H1 (cell line): ENCODE results near the gene PIEZO1. TPM values are rescaled to one million over a fixed set of nuclear protein-coding genes. Genes with fewer than 3 reads are reported as not detected.

Source experiments
- CTCF ChIA-PET: fragments of 300-600 bp; sonication (Branson Sonifier 250); formaldehyde crosslinking; loops from one replicate; lab custom pipeline; 2021; ENCODE audit not compliant: partially characterized antibody; lab: Charles Lee
- POLR2A ChIA-PET: fragments of 300-600 bp; sonication (Branson Sonifier 250); formaldehyde crosslinking; loops from one replicate; lab custom pipeline; 2021; ENCODE audit warnings: inconsistent platforms; ENCODE audit not compliant: partially characterized antibody; lab: Charles Lee
- DNase-seq, 2 experiments: peaks; one replicate each; pipeline versions ENCODE4 v3.0.0 to v3.0.0-alpha.2; 2010 to 2022; ENCODE audit warnings: low spot score in 2 of 2, low read depth in 1 of 2, mixed read lengths in 1 of 2
- FAIRE-seq: peaks from 2 replicates; lab custom pipeline; 2011; peaks lifted over from hg19 to GRCh38; lab: Jason Lieb, UNC
- H2AFZ ChIP-seq: 2 replicates; pipeline ENCODE4 v1.8.1; 2012; ENCODE audit warnings: low read length, inconsistent platforms
- H2AK5ac ChIP-seq: 2 replicates; pipeline ENCODE4 v1.6.1; 2013; ENCODE audit warnings: low read depth, low read length
- H2BK120ac ChIP-seq: replicated peaks from 2 replicates; pipeline ENCODE3; 2013; ENCODE audit warnings: low read depth, low read length, inconsistent platforms
- H2BK12ac ChIP-seq: 2 replicates; pipeline ENCODE4 v1.6.1; 2013; ENCODE audit warnings: low read depth, low read length
- H2BK15ac ChIP-seq: 2 replicates; pipeline ENCODE4 v1.6.1; 2013; ENCODE audit warnings: low read length
- H2BK20ac ChIP-seq: 2 replicates; pipeline ENCODE4 v1.6.1; 2013; ENCODE audit warnings: low read length
- H2BK5ac ChIP-seq: 2 replicates; pipeline ENCODE4 v1.6.1; 2013; ENCODE audit warnings: low read depth, low read length
- H3K14ac ChIP-seq: 2 replicates; pipeline ENCODE4 v1.6.1; 2013; ENCODE audit warnings: inconsistent platforms; ENCODE audit not compliant: insufficient read length
- H3K18ac ChIP-seq: 2 replicates; pipeline ENCODE4 v1.6.1; 2013; ENCODE audit warnings: low read length; ENCODE audit errors: extremely low read depth
- H3K23ac ChIP-seq: 2 replicates; pipeline ENCODE4 v1.6.1; 2013; ENCODE audit warnings: inconsistent platforms; ENCODE audit not compliant: insufficient read length
- H3K23me2 ChIP-seq: 2 replicates; pipeline ENCODE4 v1.6.1; 2013; ENCODE audit warnings: low read depth, low read length
- H3K27ac ChIP-seq: 2 replicates; pipeline ENCODE4 v1.6.1; 2011; ENCODE audit warnings: low read depth, low read length, inconsistent platforms
- H3K27me3 ChIP-seq, 4 experiments: replicated peaks in 1 of 4; 1 replicate in 1 of 4; 2 replicates in 3 of 4; pipeline versions ENCODE4 v1.6.1 to v1.8.1; 2011 to 2013; ENCODE audit warnings: low read length in 3 of 4, mild to moderate bottlenecking in 3 of 4, inconsistent platforms in 2 of 4, mixed read lengths in 2 of 4, moderate library complexity in 1 of 4; ENCODE audit not compliant: control insufficient read depth in 3 of 4, insufficient read depth in 3 of 4; ENCODE audit errors: extremely low read depth in 1 of 4
- H3K36me3 ChIP-seq, 4 experiments: 2 replicates each; pipeline versions ENCODE4 v1.6.1 to v1.8.1; 2011 to 2013; ENCODE audit warnings: mild to moderate bottlenecking in 4 of 4, low read length in 3 of 4, moderate library complexity in 2 of 4, control low read depth in 1 of 4, inconsistent platforms in 1 of 4; ENCODE audit not compliant: insufficient read depth in 4 of 4, control insufficient read depth in 2 of 4
- H3K4ac ChIP-seq: replicated peaks from 2 replicates; pipeline ENCODE3; 2013; ENCODE audit warnings: low read length, low read depth, mixed read lengths, inconsistent platforms; ENCODE audit not compliant: insufficient read length
- H3K4me1 ChIP-seq, 4 experiments: replicated peaks in 1 of 4; 1 replicate in 1 of 4; 2 replicates in 3 of 4; pipeline versions ENCODE4 v1.6.1 to v1.8.1; 2011 to 2013; ENCODE audit warnings: low read length in 3 of 4, inconsistent platforms in 2 of 4, mixed read lengths in 1 of 4; ENCODE audit not compliant: insufficient read depth in 4 of 4, control insufficient read depth in 3 of 4
- H3K4me2 ChIP-seq, 2 experiments: 2 replicates each; pipeline versions ENCODE4 v1.6.1 to v1.8.1; 2011 to 2013; ENCODE audit warnings: low read depth in 2 of 2, low read length in 2 of 2, control low read depth in 1 of 2, inconsistent platforms in 1 of 2, mild to moderate bottlenecking in 1 of 2; ENCODE audit not compliant: insufficient read depth in 1 of 2
- H3K4me3 ChIP-seq, 4 experiments: fragments of 200-600, 300-600 bp in 1 of 4; sonication (generic), shearing (Covaris generic), sonication (Bioruptor Twin) in 1 of 4; 2 replicates each; pipeline versions ENCODE4 v1.5.1 to v1.8.1; 2011 to 2016; ENCODE audit warnings: low read length in 4 of 4, low read depth in 3 of 4, control low read depth in 2 of 4, inconsistent platforms in 2 of 4, mild to moderate bottlenecking in 2 of 4, mixed read lengths in 1 of 4, moderate library complexity in 1 of 4; ENCODE audit not compliant: insufficient read depth in 2 of 4; ENCODE audit errors: extremely low read depth in 1 of 4
- H3K56ac ChIP-seq: replicated peaks from 2 replicates; pipeline ENCODE3; 2013; ENCODE audit warnings: low read depth, mild to moderate bottlenecking, mixed read lengths, low read length, inconsistent platforms; ENCODE audit not compliant: insufficient read length
- H3K79me1 ChIP-seq: 2 replicates; pipeline ENCODE4 v1.6.1; 2013; ENCODE audit warnings: low read depth, low read length, control low read depth
- H3K79me2 ChIP-seq, 2 experiments: 2 replicates each; pipeline versions ENCODE4 v1.6.1 to v1.8.1; 2012 to 2013; ENCODE audit warnings: low read length in 2 of 2, mild to moderate bottlenecking in 2 of 2, inconsistent platforms in 1 of 2; ENCODE audit not compliant: insufficient read depth in 2 of 2, control insufficient read depth in 1 of 2
- H3K9ac ChIP-seq, 4 experiments: replicated peaks in 1 of 4; 1 replicate in 1 of 4; 2 replicates in 3 of 4; pipeline versions ENCODE4 v1.6.1 to v1.8.1; 2011 to 2013; ENCODE audit warnings: low read depth in 3 of 4, low read length in 3 of 4, control low read depth in 2 of 4, mild to moderate bottlenecking in 2 of 4, moderate library complexity in 2 of 4, inconsistent platforms in 1 of 4; ENCODE audit errors: extremely low read depth in 1 of 4
- H3K9me3 ChIP-seq, 2 experiments: 2 replicates each; pipeline versions ENCODE4 v1.6.1 to v1.8.1; 2012 to 2013; ENCODE audit warnings: mild to moderate bottlenecking in 2 of 2, moderate library complexity in 2 of 2, control low read depth in 1 of 2, inconsistent platforms in 1 of 2, low read depth in 1 of 2, low read length in 1 of 2, mixed read lengths in 1 of 2; ENCODE audit not compliant: insufficient read depth in 2 of 2
- H4K20me1 ChIP-seq, 2 experiments: replicated peaks in 1 of 2; 2 replicates each; pipeline versions ENCODE3 to v1.8.1; 2011 to 2013; ENCODE audit warnings: inconsistent platforms in 2 of 2, low read length in 2 of 2, mild to moderate bottlenecking in 1 of 2; ENCODE audit not compliant: insufficient read depth in 2 of 2, control insufficient read depth in 1 of 2
- H4K5ac ChIP-seq: 2 replicates; pipeline ENCODE4 v1.6.1; 2013; ENCODE audit warnings: low read length, low read depth, mixed read lengths, inconsistent platforms; ENCODE audit not compliant: insufficient read length
- H4K8ac ChIP-seq: 2 replicates; pipeline ENCODE4 v1.8.0; 2013; ENCODE audit warnings: mild to moderate bottlenecking, moderate library complexity, low read length, inconsistent platforms; ENCODE audit not compliant: insufficient read depth; ENCODE audit errors: extremely low read depth
- H4K91ac ChIP-seq: replicated peaks from 2 replicates; pipeline ENCODE3; 2013; ENCODE audit warnings: low read length, mixed read lengths, inconsistent platforms; ENCODE audit not compliant: insufficient read length
- ASH2L ChIP-seq: fragments of 200-600, 300-600 bp; sonication (generic); IDR thresholded peaks from one replicate; pipeline ENCODE4 v1.7.1; 2017; ENCODE audit warnings: low read length
- CHD1 ChIP-seq: IDR thresholded peaks from 2 replicates; pipeline ENCODE4 v1.6.1; 2012; ENCODE audit warnings: low read depth, low read length, improper control_type of control experiment
- HDAC2 ChIP-seq, 2 experiments: fragments of 300-600 bp in 1 of 2; sonication (generic) in 1 of 2; IDR thresholded peaks; 2 replicates each; pipeline ENCODE4 v1.6.1; 2011 to 2012; ENCODE audit warnings: low read depth in 2 of 2, low read length in 2 of 2, mild to moderate bottlenecking in 2 of 2, moderate library complexity in 2 of 2, borderline replicate concordance in 1 of 2, inconsistent platforms in 1 of 2
- RBBP5 ChIP-seq: IDR thresholded peaks from 2 replicates; pipeline ENCODE4 v1.7.1; 2012; ENCODE audit warnings: low read depth, mild to moderate bottlenecking, inconsistent platforms, low read length, moderate library complexity, borderline replicate concordance
- SIX5 ChIP-seq: IDR thresholded peaks from 2 replicates; pipeline ENCODE4 v1.6.1; 2011; ENCODE audit warnings: mild to moderate bottlenecking, low read depth, low read length
- SRF ChIP-seq: IDR thresholded peaks from 2 replicates; pipeline ENCODE4 v1.6.1; 2011; ENCODE audit warnings: mild to moderate bottlenecking, low read depth, low read length, moderate library complexity
- YY1 ChIP-seq: IDR thresholded peaks from 2 replicates; pipeline ENCODE4 v1.6.1; 2011; ENCODE audit warnings: low read depth, mild to moderate bottlenecking, low read length
- WGBS, 2 experiments: shearing (Covaris generic) in 1 of 2; methylation state at CpG; one replicate each; pipeline versions ENCODE4 v1.1.6 to v1.1.7; 2013 to 2015; ENCODE audit warnings: low lambda C conversion rate in 2 of 2, mixed read lengths in 2 of 2, inconsistent platforms in 1 of 2, low coverage in 1 of 2, missing lambda C conversion rate in 1 of 2; ENCODE audit not compliant: insufficient replicate concordance in 2 of 2, insufficient coverage in 1 of 2, insufficient read length in 1 of 2; ENCODE audit errors: extremely low coverage in 1 of 2, missing lambda C conversion rate in 1 of 2; 5-methylcytosine and 5-hydroxymethylcytosine counted together
- polyA plus RNA-seq, 7 experiments: library from polyadenylated mRNA; depleted of rRNA in 3 of 7; stranded (reverse) in 5 of 7; unstranded in 2 of 7; fragments of >200 nt in 5 of 7; fragments of 200-250 nt in 2 of 7; gene quantifications; 1 replicate in 5 of 7; 2 replicates in 1 of 7; 4 replicates in 1 of 7; pipeline versions ENCODE4 v1.2.1 to v1.2.3, GENCODE V29; 2011 to 2013; ENCODE audit warnings: missing spikeins in 2 of 7, mixed read lengths in 2 of 7
- total RNA-seq: library from RNA; stranded (reverse); fragmentation: NEBNext Ultra II Directional; extraction: Animal tissue kit (Norgen Biotek cat#: 25700); gene quantifications from 2 replicates; pipeline ENCODE4 v1.2.1, GENCODE V29; 2021
- TF ChIP-seq, protein P1 (sequence below): IDR thresholded peaks from 2 replicates; pipeline ENCODE4 v1.6.1; 2012; ENCODE audit warnings: inconsistent platforms
- TF ChIP-seq, protein P2 (sequence below): IDR thresholded peaks from 2 replicates; pipeline ENCODE4 v1.6.1; 2011; ENCODE audit warnings: low read depth, mild to moderate bottlenecking, low read length; ENCODE audit not compliant: insufficient read depth

PIEZO1 gene
- total and polyA plus RNA-seq, 2 of the 8 experiments (the other 6 are each of a cell fraction or from before 2014, with no cell fraction given) = 42.3 to 67.5 TPM

DNA sequence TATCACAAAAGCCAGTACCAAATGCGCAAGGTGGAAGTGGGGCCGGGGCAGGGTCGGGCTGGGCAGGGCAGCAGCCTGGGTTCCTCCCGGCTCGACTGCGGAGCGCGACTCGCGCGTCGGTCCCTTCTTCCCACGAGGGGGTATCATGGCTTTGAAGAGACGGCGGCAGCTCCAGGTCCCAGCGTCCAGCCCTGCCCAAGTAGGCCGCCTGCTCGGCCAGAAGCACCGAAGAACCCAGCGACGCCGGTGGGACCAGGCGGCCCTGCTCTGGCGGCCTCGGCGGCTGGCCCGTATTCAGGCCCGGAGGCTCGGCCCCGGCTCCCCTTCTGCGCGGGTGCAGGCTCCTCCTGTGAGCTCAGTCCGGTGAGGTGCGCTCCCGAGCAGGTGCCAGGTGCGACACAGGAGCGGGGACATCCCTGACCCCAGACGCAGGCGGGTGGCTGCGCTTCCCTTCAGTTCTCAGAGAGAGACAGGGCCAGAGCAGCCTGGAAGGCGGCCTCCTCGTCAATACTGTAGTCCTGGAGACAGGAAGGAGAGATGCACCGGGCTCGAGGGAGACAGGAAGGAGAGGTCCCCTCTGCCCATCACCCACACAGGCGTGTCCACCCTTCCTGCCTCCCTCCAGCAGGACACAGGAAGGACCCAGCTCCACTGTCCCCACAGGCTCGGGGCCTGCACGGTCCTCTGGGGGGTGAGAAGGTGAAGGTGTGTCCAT lies 87.7 kb downstream of the PIEZO1 start:
- Histone ChIP-seq H2BK5ac (no peak overlapping the region), H2BK120ac (no peak overlapping the region), H3K4ac (no peak overlapping the region), H3K4me3 (no peak overlapping the region), H2AFZ (no peak overlapping the region), H3K4me2 (no peak overlapping the region), H3K27me3 (no peaks in the 10 kb centered on the region), H3K79me2 (no peaks in the 10 kb centered on the region; a peak in 1 of 4 replicates), H4K5ac (no peak overlapping the region), H3K9ac (no peak overlapping the region), H3K56ac (no peak overlapping the region), H2BK15ac (no peak overlapping the region), H3K4me1 (no peaks in the 10 kb centered on the region), H2BK20ac (no peak overlapping the region), H4K91ac (no peak overlapping the region), H3K23me2 (no peaks in the 10 kb centered on the region), H3K27ac (no peak overlapping the region), H3K79me1 (peaks cover 2% of the 10 kb centered on the region; the same call in 1 of the 2 replicates), H3K18ac (no peak overlapping the region), H2BK12ac (no peak overlapping the region), H2AK5ac (no peak overlapping the region), H3K14ac (no peak overlapping the region), H4K8ac (no peak overlapping the region), H3K9me3 (no peaks in the 10 kb centered on the region), H3K36me3 (peaks cover 0 to 15% (median 4%) of the 10 kb centered on the region in 4 experiments; a peak in 4 of 8 replicates), H4K20me1 (peaks cover 0 to 2% of the 10 kb centered on the region in 2 experiments), H3K23ac (no peak overlapping the region)
- TF ChIP-seq, protein P1, sequence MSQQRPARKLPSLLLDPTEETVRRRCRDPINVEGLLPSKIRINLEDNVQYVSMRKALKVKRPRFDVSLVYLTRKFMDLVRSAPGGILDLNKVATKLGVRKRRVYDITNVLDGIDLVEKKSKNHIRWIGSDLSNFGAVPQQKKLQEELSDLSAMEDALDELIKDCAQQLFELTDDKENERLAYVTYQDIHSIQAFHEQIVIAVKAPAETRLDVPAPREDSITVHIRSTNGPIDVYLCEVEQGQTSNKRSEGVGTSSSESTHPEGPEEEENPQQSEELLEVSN = no peak
- TF ChIP-seq RBBP5 = no peak
- no peak for TF ChIP-seq CHD1
- TF ChIP-seq ASH2L = no peak
- TF ChIP-seq SIX5 = no peak
- TF ChIP-seq YY1 = no peak
- TF ChIP-seq, protein P2, sequence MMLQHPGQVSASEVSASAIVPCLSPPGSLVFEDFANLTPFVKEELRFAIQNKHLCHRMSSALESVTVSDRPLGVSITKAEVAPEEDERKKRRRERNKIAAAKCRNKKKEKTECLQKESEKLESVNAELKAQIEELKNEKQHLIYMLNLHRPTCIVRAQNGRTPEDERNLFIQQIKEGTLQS = no peak
- TF ChIP-seq SRF = no peak
- TF ChIP-seq HDAC2 (IDR thresholded peaks at IDR 0.05; ENCODE audit: borderline replicate concordance in 1 of 2, low read depth in 2 of 2, low read length in 2 of 2) = no peak
- CTCF ChIA-PET = interaction anchor here (1.1 to 6.5 kb wide), 9 partner anchors 9 to 80 kb away, joined by 3 to 37 read pairs (median 4); no protein-coding TSS in a partner anchor
- DNase-seq (no peak), FAIRE-seq (no peak)
- WGBS, 2 experiments = 94% methylated on average over 44 of the region's 47 CpGs; no CpG with 5 or more reads in 1 of the 2 experiments
- POLR2A ChIA-PET = interaction anchor here (1.2 to 1.6 kb wide), 2 partner anchors 10 to 24 kb away, joined by 3 to 6 read pairs; no protein-coding TSS in a partner anchor
